CD4-positive, alpha-beta T cell treated with Interleukin-15 for 1 hour (primary cell): ENCODE data around the gene OR1F1.

Experiments
- DNase-seq: peaks from one replicate; pipeline ENCODE4 v3.0.0-alpha.2; 2020

The OR1F1 gene

DNA sequence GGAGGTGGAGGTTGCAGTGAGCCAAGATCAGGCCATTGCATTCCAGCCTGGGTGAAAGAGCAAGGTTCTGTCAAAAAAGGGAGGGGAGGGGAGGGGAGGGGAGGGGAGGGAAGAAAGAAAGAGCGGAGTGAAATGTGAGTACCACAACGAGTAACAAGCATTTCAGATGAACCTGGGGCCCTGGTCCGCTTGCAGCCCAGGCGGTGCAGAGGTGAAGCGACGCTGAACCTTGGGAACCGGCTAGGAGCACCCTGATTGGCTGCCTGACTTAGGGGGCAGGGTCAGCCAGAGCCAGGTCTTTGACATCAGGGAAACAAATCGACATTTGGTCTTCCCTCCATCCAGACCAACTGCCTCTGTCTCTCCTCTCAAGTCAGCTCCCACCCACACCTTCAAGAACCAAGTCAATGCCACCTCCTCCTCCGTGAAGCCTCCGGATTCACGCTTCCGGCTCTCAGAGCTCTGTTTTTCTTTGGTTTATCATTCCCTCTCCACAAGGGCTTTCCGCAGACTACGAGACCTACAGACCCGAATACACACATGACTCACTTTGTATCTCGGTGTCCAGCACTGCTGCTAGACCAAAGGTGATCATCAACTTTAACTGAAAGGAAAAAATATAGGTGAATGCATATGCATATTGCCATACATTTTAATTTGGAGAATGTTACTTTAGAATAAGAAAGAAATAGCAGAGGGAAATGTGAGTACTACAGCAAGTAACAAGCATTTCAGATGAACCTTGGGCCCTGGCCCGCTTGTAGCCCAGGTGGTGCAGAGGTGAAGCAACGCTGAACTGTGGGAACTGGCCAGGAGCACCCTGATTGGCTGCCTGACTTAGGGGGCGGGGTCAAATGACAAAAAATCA, 19.3 kb downstream of the OR1F1 start:
- DNase-seq, result no peak

DNA sequence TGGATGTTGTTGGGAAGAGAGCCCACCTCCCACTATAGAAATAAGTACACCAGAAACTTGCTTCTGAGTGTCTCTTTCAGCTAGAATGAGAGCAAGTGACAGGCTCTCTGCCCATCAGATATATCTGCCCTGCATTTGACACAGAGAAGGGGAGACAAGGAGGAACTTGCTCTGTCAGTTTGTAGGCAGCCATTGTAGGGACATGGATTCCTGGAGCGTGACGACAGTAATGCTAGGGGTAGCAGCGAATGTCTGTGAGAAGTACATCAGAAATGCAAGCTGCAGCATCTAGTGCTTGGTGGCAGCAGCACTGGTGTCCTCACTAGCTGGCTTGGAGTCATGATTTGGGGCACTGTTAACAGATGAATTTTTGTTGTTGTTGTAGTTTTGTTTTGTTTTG, 24.0 kb downstream of the OR1F1 start:
- DNase-seq, result no peak

DNA sequence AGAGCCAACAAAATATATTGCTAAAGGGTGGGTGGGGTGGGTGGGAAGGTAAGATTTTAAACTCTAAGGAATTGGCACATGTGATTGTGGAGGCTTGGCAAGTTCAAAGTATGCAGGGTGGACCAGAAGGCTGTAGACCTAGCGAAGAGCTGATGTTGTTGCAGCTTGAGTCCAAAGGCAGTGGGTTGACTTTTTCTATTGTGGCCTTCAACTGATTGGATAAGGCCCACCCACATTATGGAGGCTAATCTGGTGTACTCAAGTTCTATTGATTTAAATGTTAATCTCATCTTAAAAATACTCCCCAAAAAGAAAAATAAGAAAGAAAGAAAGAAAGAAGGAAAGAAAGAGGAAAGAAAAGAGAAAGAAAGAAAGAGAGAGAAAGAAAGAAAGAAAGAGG, 24.6 kb downstream of the OR1F1 start:
- DNase-seq, result no peak

DNA sequence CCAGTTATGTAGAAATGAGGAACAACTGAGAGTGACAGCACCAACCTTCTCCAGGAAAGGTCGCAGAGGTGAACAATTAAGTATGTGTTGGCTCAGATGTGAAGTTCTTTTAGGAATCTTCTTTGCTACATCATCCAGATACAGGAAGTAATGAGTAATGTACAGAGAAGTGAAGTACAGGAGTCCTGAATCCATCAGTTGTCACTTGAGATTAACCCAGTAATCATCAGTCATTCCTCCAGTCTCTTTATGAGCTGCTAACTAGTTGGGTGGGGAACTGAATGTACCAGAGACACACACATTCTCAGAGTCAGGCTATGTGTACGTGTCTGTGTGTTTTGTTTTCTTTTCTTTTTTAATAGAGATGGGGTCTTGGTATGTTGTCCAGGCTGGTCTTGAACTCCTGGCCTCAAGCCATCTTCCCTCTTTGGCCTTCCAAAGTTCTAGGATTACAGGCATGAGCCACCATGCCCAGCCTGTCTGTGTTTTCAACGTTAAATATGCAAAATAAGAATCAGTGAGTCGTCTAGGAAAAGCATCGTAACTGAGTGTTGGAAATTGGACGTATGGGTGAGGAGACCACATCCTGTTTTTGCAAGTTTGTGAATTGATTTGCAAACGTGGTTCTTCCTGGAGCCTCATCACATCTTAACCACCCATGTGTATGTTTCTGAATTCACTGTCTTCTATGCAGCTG, 27.0 kb downstream of the OR1F1 start:
- DNase-seq, result peak; percentile 59

DNA sequence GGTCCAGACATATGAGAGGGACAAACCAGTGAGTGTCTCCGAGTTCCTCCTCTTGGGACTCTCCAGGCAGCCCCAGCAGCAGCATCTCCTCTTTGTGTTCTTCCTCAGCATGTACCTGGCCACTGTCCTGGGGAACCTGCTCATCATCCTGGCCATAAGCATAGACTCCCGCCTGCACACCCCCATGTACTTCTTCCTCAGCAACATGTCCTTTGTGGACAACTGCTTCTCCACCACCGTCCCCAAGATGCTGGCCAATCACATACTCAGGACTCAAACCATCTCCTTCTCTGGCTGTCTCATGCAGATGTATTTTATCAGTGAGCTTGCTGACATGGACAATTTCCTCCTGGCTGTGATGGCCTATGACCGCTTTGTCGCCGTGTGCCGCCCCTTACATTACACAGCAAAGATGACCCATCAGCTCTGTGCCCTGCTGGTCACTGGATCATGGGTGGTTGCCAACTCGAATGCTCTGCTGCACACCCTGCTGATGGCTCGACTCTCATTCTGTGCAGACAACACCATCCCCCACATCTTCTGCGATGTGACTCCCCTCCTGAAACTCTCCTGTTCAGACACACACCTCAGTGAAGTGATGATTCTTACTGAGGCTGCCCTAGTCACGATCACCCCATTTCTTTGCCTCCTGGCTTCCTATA, 27.7 kb downstream of the OR1F1 start:
- no peak for DNase-seq

DNA sequence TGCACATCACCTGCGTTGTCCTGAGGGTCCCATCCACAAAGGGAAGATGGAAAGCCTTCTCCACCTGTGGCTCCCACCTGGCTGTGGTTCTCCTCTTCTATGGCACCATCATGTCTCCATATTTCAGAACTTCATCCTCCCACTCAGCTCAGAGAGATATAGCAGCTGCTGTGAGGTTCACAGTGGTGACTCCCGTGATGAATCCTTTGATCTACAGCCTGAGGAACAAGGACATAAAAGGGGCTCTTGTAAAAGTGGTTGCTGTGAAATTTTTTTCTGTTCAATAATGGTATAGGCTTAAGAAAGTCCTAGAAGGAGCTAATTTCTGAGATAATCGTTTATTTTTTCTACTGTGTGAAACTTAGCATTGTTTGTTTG, 28.2 kb downstream of the OR1F1 start:
- DNase-seq, result no peak

DNA sequence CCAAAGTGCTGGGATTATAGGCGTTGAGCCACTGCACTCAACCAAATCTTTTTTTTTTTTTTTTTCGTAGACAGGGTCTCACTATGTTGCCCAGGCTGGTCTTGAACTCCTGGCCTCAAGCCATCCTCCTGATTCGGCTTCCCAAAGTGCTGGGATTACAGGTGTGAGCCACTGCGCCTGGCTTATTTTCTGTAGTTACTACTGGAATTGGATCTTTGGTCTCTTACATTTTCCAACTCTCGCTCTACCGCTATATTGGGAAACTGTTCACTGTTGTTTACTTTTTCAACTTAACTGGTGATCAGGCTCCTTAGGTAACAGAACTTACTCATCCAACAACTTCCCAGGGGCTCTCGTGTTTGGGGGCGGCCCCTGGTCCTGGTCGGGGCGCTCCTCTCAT, 32.8 kb downstream of the OR1F1 start:
- no peak for DNase-seq

DNA sequence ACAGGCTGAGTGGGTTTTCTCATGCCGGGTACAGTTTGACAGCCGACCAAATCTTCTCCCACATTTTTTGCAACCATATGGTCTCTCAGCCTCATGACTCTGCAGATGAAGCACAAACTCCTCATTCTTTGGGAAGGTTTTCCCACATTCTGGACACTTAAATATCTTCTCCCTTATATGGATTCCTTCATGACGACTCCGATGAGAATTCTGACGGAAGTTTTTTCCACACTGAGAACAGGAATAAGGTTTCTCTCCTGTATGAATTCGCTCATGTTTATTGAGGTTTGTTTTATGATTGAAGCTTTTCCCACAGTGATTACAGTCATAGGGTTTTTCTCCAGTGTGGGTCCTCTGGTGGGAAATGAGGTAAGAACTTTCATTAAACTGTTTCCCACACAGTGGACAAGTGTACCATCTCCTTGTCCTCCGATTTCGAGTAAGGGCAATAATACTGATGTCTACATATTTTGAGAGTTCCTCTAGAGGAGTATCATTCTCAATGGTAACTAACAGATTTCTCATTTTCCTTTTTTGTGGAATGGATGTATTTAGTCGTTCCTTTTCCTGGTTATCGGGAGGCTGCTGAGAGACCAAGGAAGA, 36.0 kb downstream of the OR1F1 start:
- no peak for DNase-seq

DNA sequence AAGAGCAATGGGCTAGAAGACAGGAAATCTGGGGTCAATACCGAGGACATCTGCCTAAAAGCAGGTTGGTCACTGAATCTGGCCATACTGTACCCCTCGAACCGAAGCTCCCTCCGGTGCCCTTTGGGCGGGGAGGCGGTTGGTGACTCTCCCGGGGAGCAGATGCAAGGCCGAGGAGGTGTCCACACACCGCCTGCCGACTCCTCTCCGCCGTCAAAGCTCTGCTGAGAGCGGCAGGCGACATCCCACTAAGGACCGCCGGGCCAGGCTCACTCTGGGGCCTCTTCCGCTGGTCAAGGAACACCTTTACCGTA, 46.5 kb downstream of the OR1F1 start:
- DNase-seq, result no peak

DNA sequence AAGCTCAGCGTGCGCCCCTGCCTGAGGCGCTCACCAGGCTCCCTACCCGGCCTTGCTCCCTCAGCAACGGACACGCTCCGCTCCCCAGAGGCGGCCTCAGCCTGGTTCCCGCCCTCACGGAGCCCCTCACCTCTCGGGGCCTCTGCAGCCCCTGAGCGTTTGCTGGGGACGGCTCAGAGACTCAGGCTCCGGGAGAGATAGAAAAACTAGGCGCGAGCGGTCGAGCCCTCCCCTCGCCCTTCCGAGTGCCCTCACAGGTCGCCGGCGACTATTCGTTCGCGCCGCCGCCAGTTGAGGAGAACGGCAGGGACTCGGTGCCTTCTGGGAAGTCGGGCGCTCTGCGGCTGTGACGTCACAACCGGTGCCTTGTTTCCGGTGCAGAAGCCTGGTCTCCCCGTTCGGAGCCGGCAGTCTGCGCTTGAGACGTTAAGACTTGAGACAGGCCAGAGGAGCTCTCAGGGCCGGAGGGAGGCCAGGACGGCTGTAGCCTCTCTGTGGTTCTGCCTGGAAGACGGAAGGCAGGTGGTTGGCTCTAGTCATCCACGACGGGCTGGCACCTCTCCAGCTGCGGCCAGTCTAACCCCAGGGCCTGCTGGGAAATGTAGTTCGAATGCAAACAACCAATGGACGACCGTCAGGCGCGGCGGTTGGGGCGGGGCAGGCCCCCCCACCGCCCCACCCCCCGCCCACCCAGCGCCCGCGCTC, 47.0 kb downstream of the OR1F1 start, which contains the start of gene ZNF200:
TSS of gene ZNF200 (minus strand) at position 302 of the 705 bp plus-strand sequence. CDS start 1,403 bp downstream, outside the sequence.
- DNase-seq, result peak; percentile 94

DNA sequence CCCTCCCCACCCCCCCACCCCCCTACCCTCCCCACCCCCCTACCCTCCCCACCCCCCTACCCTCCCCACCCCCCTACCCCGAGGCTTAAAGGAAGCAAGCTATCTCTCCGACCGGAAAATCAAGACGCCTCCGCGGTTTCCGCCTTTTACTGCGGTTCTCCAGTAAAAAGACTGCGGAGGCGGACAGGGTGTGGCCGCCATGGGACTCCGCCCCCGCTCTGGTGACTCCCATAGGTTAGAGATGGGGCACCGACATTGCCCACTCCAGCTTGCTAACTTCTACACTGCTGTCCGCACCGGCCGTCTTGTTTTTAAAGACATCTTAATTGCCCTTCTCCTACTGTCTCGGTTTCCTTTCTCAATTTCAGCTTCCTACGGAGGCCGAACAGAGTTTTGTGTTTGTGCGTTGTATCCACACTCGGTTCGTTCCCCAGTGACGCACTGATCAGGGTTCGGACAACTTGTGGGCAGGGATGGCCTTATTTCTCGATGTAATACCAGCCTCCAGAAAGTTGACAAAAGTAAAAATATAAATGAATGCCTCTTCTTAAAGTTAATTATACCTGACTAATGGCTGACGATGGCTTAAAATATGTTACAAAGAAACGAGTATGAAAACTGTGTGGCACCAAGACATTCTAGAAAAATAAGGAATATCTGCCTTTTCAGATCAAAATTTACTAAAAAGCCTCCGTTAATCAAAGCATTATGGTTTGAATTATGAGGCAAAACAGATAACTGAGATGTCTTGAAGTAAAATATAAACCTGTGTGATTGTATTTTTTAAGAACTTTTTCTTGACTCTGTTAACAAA, 48.1 kb downstream of the OR1F1 start:
- peak; percentile 62 for DNase-seq

DNA sequence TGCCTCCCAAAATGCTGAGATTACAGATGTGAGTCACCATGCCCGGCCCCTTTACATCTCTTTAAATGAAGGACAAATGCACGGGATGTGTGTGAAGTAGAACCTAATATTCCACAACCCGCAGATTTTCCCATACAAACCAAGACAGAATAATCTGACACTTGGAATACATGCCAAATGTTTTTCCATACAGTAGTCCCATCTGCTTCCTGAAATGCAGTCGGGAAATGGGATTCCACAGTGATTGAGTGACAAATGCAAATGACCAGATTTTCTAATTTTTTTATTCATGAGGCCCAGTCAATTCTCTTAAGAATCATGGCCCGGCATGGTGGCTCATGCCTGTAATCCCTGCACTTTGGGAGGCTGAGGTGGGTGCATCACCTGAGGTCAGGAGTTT, 53.8 kb downstream of the OR1F1 start:
- DNase-seq, result no peak

DNA sequence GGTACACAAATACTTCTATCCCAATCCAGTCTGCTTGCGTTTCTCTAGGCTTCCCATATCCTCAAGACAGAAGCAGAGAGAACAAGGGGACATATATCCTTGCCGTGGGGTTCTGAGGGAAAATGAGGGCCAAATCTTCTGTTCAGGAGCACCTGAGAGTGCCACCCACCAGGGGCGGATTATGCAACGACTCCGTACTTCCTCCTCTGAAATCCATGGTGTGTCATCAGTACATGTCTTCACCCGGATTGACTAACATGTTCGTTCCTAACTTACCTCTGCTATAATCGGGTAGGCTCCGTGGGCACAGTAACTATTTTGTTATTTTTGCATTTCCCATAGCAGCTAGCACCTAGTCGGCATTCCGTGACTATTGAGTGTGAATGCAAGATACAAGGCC, 54.7 kb downstream of the OR1F1 start:
- DNase-seq, result no peak

DNA sequence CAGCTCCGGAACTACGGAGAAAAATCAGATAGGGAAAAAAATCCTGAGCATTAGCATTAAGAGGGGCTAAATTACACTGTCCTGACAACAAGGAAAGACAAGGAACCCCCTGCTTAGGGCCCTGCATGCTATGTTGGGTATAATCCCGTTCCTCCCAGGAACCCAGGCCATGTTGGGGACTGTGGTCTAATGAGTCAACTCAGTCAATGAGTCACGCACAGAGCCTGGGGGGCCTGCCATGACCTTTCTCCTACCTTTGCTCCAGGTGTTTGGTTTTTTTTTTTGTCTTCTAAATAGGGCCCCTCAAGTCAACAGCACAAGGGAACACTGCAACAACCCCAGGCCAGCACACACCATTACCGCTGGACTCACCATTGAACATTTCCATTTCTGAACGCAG, 55.9 kb downstream of the OR1F1 start:
- DNase-seq, result no peak

DNA sequence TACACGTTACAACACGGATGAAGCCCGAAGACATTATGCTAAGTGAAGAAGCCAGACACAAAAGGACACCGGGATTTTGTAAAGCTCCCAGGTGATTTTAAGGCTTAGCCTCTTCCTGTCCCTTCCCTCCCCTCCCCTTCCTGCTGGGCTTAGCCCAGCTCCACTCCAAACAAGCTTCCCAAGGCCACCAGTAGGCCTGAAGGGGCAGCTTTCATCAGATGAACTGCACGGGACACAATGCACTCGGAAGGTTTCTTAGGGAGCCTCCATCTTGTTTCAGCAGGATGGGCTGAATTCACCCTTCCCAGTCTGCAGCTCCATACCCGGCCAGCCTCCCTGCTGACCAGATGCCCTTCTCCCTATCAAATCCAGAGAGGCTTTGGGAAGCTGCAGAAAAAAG, 58.0 kb downstream of the OR1F1 start:
- no peak for DNase-seq

DNA sequence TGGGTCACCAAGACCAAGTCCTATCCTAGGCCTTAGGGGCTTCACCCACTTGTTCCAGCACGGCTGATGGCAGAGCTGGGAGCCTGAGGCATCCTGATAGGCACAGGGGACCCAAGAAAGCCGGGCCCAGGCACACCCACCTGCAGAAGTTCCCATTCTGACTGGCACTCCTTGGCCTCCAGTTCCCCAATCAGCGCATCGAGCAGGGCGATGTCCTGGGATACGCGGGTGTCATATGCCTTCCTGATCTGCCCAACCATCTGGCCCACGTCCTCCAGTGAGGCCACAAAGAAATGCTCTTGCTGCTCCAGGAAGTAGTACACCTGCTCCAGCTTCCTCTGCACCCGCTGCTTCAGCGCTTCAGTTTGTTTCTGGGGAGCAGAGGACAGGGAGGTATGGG, 58.9 kb downstream of the OR1F1 start:
- DNase-seq, result no peak

DNA sequence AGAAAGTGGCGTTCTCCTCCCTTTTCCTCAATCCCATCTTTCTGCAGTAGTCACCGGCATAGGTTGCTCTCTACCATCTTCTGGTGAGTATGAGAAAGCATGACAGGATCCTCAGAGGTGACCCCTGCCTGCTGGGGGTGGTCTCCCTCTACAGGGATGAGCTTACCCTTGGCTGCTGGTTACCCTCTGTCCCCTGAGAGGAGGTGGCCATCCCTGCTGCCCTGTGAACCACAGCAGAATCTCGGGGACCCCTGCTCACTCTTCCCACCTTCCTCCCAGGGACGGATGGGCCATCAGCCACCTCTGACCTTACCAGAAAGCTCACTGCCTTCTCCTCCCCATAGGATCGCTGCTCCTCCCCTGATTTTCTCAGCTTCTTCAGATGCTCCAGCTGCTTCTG, 60.6 kb downstream of the OR1F1 start:
- DNase-seq, result no peak

DNA sequence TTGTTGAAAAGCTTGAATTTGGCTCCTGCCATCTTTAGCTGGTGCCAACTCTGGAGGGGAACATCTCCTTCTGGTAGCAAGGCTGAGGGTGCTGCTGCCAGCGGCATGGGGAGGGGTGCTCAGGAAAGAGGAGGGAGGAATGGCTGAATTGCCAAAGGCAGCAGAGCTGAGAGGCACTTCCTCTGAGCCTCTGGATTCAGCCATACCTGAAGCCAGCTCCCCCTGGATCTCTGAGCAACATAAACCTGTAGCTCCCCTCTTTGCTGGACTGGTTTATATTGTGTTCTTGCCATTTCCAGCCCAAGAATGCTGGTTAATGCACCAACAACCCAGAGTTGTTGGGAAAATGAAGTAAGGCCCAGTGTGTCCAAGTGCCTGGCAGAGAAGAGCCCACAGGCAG, 61.0 kb downstream of the OR1F1 start:
- DNase-seq, result no peak

DNA sequence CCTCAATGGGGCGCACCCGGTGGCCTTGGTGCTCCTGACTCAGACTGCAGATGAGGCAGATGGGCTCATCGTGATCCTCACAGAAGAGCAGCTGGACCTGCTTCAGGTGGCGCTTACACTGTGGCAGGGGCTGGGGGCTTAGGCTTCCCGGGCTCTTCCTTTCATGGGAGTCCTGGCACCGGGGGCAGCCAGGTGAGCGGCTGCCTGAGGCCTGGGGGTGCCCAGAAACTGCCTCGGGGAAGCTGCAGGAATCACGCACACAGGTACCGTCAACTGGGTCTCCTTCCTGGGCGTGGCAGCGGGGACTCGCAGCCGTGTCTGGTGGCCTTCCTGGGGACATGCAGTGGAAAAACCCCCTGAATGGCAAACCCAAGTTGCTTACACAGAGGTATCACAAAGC, 61.4 kb downstream of the OR1F1 start:
- no peak for DNase-seq

DNA sequence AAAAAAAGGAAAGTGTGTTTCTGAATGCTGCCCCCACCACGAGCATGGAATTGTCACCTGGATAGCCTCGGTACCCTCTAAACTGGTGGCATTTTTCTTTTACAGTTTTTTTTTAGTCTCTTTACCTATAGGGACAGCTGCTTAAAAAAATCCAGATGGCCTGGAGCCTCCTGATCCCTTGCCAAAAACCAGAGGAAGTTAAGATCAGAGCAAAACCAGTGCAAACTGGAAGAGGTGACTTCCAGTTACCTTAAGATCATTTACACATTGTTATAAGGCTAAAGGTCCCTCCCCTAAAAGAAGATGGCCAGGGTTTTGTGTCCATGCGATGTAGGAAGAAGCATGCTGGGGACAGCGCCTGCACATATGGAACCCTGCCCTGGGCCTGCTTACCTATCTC, 65.0 kb downstream of the OR1F1 start:
- DNase-seq, result no peak

DNA sequence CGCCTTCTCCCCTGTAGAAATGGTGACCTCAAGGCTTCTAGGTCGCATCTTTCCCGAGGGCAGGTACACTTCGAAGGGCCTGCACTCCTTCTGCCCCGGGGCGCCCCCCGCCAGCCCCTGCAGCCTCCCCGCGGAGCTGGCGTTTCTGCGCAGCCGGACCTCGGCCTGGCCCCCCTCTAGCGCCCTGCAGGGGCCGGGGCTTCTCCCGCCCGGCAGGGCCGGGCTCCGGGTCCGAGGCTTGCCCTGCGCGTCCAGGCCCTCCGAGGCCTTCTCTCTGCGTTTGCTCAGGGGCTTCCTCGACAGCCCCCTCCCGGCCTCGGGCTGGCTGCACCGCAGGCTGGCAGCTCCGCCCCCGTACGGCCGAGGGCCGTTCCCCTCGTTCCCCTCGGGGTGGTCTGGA, 66.3 kb downstream of the OR1F1 start:
- DNase-seq, result no peak
